Measurements from ENCODE around the gene MEX3A.

MEX3A gene

GRCh38 chr1:156102633-156103511 is 20.6 kb upstream of the MEX3A start:
- no peak for DNase-seq (ENCODE audit: low read depth in 2 of 2)

- no peak for DNase-seq (ENCODE audit: low read depth in 2 of 2)
Observed at GRCh38 chr1:156101880-156102279, 19.6 kb upstream of the MEX3A start.

- no peak for DNase-seq (ENCODE audit: low read depth in 2 of 2)
Observed at GRCh38 chr1:156100205-156100995, 18.1 kb upstream of the MEX3A start.

GRCh38 chr1:156099282-156099681 is 17.0 kb upstream of the MEX3A start:
- no peak for DNase-seq (ENCODE audit: low read depth in 2 of 2)

GRCh38 chr1:156098784-156099183 is 16.5 kb upstream of the MEX3A start:
- no peak for DNase-seq (ENCODE audit: low read depth in 2 of 2)

GRCh38 chr1:156097499-156098178 is 15.4 kb upstream of the MEX3A start:
- no peak for DNase-seq (ENCODE audit: low read depth in 2 of 2)

- DNase-seq (ENCODE audit: low read depth in 2 of 2): peak; percentile 79 to 81
Observed at GRCh38 chr1:156096640-156097391, 14.6 kb upstream of the MEX3A start.

GRCh38 chr1:156095906-156096508 is 13.7 kb upstream of the MEX3A start:
- DNase-seq (ENCODE audit: low read depth in 2 of 2): no peak

GRCh38 chr1:156091610-156092009 is 9.3 kb upstream of the MEX3A start:
- no peak for DNase-seq (ENCODE audit: low read depth in 2 of 2)

- DNase-seq (ENCODE audit: low read depth in 2 of 2): peak; percentile 90 to 91
Observed at GRCh38 chr1:156090840-156091188, 8.5 kb upstream of the MEX3A start.

GRCh38 chr1:156090138-156090839 is 8.0 kb upstream of the MEX3A start:
- DNase-seq (ENCODE audit: low read depth in 2 of 2): no peak

GRCh38 chr1:156089704-156090103 is 7.4 kb upstream of the MEX3A start:
- no peak for DNase-seq (ENCODE audit: low read depth in 2 of 2)

- no peak for DNase-seq (ENCODE audit: low read depth in 2 of 2)
Observed at GRCh38 chr1:156086256-156086662, 4.0 kb upstream of the MEX3A start.

- DNase-seq (ENCODE audit: low read depth in 2 of 2): no peak
Observed at GRCh38 chr1:156083800-156084790, 1.8 kb upstream of the MEX3A start.

- no peak for DNase-seq (ENCODE audit: low read depth in 2 of 2)
Observed at GRCh38 chr1:156081917-156082308, 352 bp downstream of the MEX3A start.

GRCh38 chr1:156081180-156081916 is 917 bp downstream of the MEX3A start:
- DNase-seq (ENCODE audit: low read depth in 2 of 2): no peak

GRCh38 chr1:156080863-156081179 is 1.4 kb downstream of the MEX3A start:
- DNase-seq (ENCODE audit: low read depth in 2 of 2): no peak

GRCh38 chr1:156080241-156080862 is 1.9 kb downstream of the MEX3A start:
- DNase-seq (ENCODE audit: low read depth in 2 of 2): no peak

All from stimulated activated CD4-positive, alpha-beta T cell treated with anti-CD3 and anti-CD28 coated beads, Interleukin-1b, Interleukin-23, amount 100 ng/mL, for 4 hours (primary cell).